T47D (cell line): Measurements from ENCODE around the gene ACBD4.
A peak's percentile ranks its signal among the peaks of the same experiment; 100 is the strongest.

Experiments used
- DNase-seq, 2 experiments: peaks; one replicate each; pipeline versions ENCODE4 v3.0.0 to v3.0.0-alpha.2; 2011 to 2012; ENCODE audit warnings: low read depth in 1 of 2, low spot score in 1 of 2
- JUND ChIP-seq: IDR thresholded peaks from 2 replicates; pipeline ENCODE4 v1.6.1; 2012; ENCODE audit warnings: low read depth
- in situ Hi-C: cut with HindIII; loops from 2 replicates; pipeline ENCODE4 v1.10.0; 2016; ENCODE audit warnings: low sequenced_read_pairs, low pct_unique_long_range_greater_than_20kb

Gene ACBD4

DNA sequence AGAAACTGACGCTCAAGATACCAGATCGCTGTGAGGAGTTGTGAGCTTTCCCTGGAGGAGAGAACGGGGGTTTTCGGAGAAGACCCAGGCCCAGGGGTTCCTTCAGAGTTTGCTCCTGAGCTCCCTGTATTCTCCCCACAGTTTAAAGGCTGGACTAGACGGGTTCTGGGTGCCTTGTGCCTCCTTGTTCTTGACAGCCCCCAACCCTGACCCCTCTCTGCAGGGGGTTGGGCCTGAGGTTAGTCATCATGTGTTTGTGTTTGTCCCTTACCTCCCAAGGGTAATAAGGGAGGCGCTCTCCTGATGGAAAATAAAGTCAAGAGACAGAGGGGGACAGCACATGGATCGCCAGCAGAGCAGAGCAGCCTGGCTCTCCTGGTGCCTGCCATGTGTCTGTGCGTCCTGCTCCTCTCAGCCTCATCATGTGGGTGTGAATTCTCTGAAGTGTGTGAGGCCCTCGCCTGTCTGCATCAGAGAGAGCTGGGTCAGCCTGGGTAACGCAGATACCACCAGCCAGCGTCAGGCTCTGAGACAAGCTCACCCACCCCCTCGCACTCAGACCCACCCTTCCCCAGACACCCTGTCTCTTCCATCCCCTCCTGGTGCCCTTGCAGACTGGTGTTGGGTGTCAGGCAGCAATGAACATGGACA, 34.9 kb downstream of the ACBD4 start:
- TF ChIP-seq JUND = no peak
- in situ Hi-C loops = no loop called here
- no peak for DNase-seq

DNA sequence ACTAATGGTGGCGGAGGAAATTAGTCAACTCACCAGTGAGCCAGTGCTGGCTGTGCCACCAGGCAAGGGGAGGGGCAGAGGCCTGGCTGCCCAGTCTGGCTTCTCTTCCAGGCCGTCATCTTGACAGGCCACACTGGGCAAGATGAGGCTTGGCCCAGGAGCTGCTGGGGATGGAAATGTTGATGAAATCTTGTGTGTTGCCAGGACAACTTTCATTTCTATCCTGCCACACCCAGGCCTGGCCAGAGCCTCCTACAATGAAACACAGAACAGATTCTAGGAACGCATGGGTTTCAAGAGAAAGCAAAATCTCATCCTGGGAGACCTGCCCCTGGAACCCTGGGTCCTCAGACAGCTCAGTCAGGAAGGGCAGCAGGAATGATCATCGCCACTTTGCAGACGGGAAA, 35.4 kb downstream of the ACBD4 start:
- DNase-seq = peak; percentile 56 to 95
- in situ Hi-C loops = no loop called here
- no peak for TF ChIP-seq JUND

DNA sequence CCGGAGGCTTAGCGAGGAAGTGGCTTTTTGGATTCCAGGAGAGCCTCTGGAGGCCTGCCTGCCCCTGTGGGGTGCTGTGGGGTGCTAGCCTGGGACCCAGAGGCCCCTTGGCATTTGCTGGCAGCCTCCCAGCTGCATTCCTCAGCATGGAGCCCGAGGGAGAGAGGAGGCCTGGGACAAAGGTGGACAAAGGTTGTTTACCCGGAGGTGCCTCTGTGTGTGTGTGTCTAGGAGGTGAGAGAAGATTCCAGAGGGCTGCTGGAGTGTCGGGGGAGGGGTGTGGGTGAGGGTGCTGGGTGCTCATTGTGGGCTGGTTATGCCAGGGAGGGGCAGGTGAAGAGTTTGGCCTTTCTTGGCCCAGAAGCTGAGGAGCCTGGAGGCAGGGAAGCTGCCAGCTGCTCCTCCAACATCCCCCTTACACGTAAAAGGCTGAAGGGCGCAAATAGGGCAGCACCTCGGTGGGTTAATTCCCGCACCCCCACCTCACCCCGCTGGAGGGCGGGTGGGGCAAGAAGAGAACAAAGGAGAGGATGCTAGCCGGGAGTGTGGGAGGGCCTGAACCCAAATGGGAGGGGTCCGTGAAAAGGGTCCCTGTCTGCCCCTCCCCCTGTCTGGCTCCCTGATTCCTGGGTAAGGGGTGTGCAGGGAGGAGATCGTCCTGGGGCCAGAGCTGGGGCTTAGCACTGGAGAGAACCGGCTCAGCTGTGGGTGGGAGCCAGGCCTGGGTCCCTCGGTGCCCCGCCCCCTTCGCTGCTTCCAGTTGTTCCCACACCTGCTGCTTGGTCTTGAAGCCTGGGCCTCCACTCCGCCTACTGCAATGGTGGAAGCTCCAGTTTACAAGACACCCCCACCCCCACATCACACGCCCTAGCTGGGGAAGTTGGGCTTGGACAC, 36.1 kb downstream of the ACBD4 start:
- TF ChIP-seq JUND = no peak
- in situ Hi-C loops = no loop called here
- peak; percentile 71 to 100 for DNase-seq

DNA sequence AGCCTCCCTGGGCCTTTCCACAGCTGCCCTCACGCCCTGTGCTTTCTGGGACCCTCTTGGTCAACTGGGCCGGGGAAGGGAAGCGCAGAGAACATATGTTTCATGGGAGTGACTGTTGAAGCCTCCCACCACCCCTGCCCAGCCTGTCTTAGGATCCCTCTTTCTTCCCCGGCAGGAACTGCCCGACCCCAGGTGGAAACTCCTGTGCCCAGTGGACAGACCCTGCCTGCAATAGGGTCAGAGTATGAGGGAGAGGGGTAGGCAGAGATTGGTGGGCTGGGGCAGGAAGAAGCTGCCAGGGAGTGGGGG, 36.7 kb downstream of the ACBD4 start:
- no peak for DNase-seq
- TF ChIP-seq JUND = no peak
- in situ Hi-C loops = no loop called here

DNA sequence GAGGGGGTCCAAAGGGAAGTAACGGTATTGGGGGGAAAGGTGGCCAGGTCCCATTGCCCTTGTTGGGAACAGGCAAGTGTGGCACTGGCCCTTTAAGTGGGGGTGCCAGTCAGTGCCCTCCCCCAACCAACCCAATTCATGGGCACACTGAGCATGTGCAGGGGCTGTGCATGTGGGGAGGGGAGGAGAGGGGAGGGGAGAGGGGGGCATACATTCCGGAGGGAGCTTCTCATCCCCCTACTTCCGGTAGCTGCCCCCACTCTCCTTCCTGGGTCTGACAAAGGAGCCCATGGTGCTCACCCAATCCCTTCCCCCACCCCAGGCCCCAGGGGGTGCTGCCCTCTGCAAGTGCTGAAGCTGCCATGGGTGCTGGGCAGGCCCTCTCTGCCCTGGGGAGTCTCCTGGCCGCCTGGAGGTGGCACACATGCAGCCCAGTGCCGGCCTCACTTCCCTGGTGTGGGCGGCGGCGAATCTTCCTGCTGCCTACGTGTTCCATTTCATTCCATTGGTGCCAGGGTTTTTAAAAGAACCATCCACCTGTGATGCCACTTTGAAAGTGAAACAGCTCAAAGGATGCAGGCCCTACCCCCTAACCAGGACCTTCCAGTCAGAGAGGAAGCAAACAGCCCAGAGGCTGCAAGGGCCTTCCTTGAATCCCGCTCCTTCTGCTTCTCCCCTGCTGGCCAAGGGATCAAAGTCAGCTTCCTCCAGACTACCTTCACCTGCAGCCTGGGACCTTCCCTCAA, 37.2 kb downstream of the ACBD4 start:
- in situ Hi-C loops = no loop called here
- DNase-seq = peak; percentile 54 to 98
- no peak for TF ChIP-seq JUND

DNA sequence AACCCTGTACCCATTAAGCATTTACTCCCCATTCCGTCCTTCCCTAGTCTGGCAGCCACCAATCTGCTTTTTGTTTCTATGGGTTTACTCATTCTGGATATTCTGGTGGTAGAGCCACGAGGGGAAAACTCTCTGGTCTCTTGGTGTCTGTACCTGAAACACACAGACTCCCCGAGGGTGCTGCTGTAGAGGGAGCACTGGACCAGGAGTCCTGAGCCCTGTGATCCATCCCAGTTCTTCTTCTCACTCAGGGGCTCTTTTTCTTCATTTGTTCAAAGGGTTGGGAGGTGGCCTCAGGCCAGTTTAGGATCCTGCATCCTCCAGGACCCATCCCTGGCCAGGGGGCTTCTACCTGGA, 40.2 kb downstream of the ACBD4 start:
- in situ Hi-C loops = no loop called here
- DNase-seq = no peak
- TF ChIP-seq JUND = no peak

DNA sequence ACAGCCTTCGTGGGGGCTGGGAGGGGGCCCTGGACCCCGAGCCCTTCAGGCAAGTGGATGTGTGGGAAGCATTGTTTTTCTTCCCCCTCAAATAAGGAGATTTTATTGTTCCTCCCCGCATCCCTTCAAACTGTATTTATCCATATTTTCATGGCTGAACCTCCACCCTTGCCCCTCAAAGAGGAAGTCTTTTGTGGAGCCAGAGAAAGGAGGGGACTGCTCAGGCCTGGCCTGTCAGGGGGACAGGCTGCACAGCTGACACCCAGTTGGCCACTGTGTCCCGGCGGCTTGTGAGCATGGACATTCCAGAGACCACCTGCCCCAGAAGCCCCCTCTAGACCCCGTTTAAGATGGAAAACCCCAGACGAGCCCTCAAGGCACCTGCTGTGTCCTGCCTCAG, 42.1 kb downstream of the ACBD4 start:
- no peak for DNase-seq
- no peak for TF ChIP-seq JUND
- in situ Hi-C loops = no loop called here

DNA sequence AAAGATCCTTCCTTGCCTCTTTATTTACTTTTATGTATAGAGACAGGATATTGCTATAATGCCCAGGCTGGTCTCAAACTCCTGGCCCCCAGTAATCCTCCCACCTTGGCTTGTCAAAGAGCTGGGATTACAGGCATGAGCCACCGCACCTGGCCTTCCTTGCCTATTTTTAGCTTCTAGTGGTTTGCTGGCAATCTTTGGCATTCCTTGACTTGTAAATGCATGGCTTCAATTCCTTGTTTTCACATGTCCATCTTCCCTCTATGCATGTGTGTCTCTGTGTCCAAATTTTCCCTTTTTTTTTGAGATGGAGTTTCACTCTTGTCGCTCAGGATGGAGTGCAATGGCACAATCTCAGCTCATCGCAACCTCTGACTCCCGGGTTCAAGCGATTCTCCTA, 48.7 kb downstream of the ACBD4 start:
- no peak for TF ChIP-seq JUND
- no peak for DNase-seq
- in situ Hi-C loops = no loop called here

DNA sequence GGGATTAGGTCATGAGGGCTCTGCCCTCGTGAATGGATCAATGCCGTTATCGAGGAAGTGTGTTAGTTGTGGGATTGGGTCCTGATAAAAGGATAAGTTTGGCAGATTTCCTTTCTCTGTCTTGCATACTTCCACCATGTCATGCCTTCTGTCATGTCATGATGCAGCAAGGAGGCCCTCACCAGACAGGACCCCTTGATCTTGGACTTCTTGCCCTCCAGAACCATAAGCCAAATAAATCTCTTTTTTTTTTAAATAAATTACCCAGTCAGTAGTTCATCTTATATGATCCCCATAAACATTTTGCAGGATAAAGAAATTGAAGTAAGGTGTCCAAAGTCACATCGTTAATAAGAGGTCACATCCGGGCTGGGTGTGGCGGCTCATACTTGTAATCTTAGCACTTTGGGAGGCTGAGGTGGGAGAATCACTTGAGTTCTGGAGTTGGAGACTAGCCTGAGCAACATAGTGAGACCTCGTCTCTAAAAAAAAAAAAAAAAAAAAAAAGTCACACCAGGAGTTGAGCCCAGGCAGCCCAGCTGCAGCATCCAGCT, 51.4 kb downstream of the ACBD4 start:
- TF ChIP-seq JUND = no peak
- DNase-seq = no peak
- in situ Hi-C loops = no loop called here

DNA sequence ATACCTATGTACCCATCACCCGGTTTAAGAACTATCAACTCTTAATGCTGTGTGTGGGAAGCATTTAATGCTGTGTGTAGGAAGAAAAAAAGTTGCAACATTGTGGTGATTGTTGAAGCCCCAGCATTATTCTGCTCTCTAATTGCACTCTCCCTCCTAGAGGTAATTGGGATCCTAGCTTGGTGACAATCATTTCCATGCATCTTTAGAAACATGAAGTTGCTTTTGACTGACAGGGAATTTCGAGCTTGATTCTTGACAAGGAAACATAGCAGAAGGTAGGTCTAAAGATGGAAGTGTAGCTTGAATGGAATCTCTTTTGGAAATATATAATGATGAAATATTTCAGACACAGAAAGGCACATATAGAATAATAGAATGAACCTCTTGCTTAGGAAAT, 53.5 kb downstream of the ACBD4 start:
- no peak for TF ChIP-seq JUND
- in situ Hi-C loops = no loop called here
- DNase-seq = no peak

DNA sequence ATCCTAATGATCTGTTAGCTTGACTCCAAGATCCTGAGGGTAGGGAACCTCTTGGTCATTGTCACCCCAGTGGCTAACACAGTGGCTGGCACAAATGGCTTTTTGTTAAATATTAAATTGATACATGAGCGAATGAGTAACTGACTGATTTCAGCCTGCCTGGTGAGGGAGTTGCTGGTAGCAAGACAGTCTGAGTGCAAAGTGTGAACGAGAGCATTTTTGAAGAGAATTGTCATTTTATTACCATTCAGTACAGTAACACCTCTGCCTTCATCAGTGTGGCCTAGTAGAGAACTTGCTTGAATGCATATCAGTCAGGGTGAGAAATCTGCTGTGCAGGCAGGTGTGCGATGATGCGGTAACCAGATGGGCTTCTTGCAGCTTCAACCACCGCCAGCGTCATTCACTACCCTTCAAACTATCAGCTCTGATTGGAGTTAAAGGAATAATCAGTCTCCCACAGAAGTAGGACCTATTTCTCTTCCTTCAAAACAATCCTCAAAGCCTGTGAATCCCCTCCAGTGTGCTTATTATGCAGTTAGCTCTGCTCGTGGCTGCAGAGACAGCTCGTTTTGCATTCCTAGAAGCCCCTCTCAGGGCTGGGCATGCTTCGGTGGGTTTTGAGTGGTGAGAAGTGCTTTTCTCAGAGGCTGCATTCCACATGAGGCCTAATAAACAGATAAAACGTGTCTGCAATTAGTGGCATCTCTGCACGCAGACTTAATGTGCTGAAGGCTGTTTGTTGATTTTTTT, 55.2 kb downstream of the ACBD4 start:
- no peak for DNase-seq
- TF ChIP-seq JUND = no peak

More for the DNA sequence above, 55.2 kb downstream of the ACBD4 start:
- in situ Hi-C loops = no loop called here
